H9 (cell line): Measurements from ENCODE around the gene ZNF414. TPM values are rescaled to one million over a fixed set of nuclear protein-coding genes. Genes with fewer than 3 reads are reported as not detected.

Experiments
- DNase-seq: peaks from one replicate; pipeline ENCODE4 v3.0.0-alpha.2; 2017
- H2AFZ ChIP-seq: one replicate; pipeline ENCODE4 v1.6.1; 2013; ENCODE audit warnings: mild to moderate bottlenecking, low read length, control low read depth, moderate library complexity
- H2AK5ac ChIP-seq: 2 replicates; pipeline ENCODE4 v1.6.1; 2013; ENCODE audit warnings: low read length, control low read depth, mixed read lengths; ENCODE audit not compliant: insufficient read length
- H2BK120ac ChIP-seq: one replicate; pipeline ENCODE4 v1.6.1; 2013; ENCODE audit warnings: low read depth, mild to moderate bottlenecking, low read length, control low read depth, inconsistent platforms; ENCODE audit not compliant: poor library complexity, severe bottlenecking
- H2BK12ac ChIP-seq: 2 replicates; pipeline ENCODE4 v1.6.1; 2013; ENCODE audit warnings: low read length, control low read depth, mixed read lengths, low read depth; ENCODE audit not compliant: insufficient read length
- H2BK15ac ChIP-seq: 2 replicates; pipeline ENCODE4 v1.6.1; 2013; ENCODE audit warnings: low read depth, low read length, control low read depth
- H2BK20ac ChIP-seq: one replicate; pipeline ENCODE4 v1.6.1; 2013; ENCODE audit warnings: low read depth, mild to moderate bottlenecking, low read length, control low read depth, inconsistent platforms; ENCODE audit not compliant: poor library complexity, severe bottlenecking
- H2BK5ac ChIP-seq: 2 replicates; pipeline ENCODE4 v1.6.1; 2013; ENCODE audit warnings: low read length, control low read depth, mixed read lengths; ENCODE audit not compliant: insufficient read length
- H3K14ac ChIP-seq: 2 replicates; pipeline ENCODE4 v1.6.1; 2013; ENCODE audit warnings: low read length, control low read depth; ENCODE audit not compliant: insufficient read depth
- H3K18ac ChIP-seq: 2 replicates; pipeline ENCODE4 v1.6.1; 2013; ENCODE audit warnings: low read depth, mild to moderate bottlenecking, mixed read lengths, low read length, control low read depth; ENCODE audit not compliant: insufficient read length
- H3K23ac ChIP-seq: 2 replicates; pipeline ENCODE4 v1.6.1; 2013; ENCODE audit warnings: low read length, control low read depth, mixed read lengths, low read depth; ENCODE audit not compliant: insufficient read length
- H3K23me2 ChIP-seq: 2 replicates; pipeline ENCODE4 v1.6.1; 2013; ENCODE audit warnings: low read depth, mild to moderate bottlenecking, mixed read lengths, low read length, control low read depth; ENCODE audit not compliant: insufficient read length, poor library complexity, severe bottlenecking
- H3K27ac ChIP-seq: 2 replicates; pipeline ENCODE4 v1.5.1; 2013; ENCODE audit warnings: low read length, control low read depth, mixed read lengths, low read depth; ENCODE audit not compliant: insufficient read length
- H3K27me3 ChIP-seq: 2 replicates; pipeline ENCODE4 v1.6.1; 2013; ENCODE audit warnings: low read length, control low read depth, inconsistent platforms; ENCODE audit not compliant: insufficient read depth
- H3K4ac ChIP-seq: 2 replicates; pipeline ENCODE4 v1.6.1; 2013; ENCODE audit warnings: low read depth, mild to moderate bottlenecking, control low read depth, inconsistent platforms, low read length, moderate library complexity
- H3K4me1 ChIP-seq: 2 replicates; pipeline ENCODE4 v1.6.1; 2013; ENCODE audit warnings: low read length, control low read depth, inconsistent platforms; ENCODE audit not compliant: insufficient read depth
- H3K4me2 ChIP-seq: 2 replicates; pipeline ENCODE4 v1.6.1; 2013; ENCODE audit warnings: low read length, control low read depth, mixed read lengths; ENCODE audit not compliant: insufficient read length, insufficient read depth
- H3K56ac ChIP-seq: 2 replicates; pipeline ENCODE4 v1.6.1; 2013; ENCODE audit warnings: low read depth, mild to moderate bottlenecking, mixed read lengths, low read length, control low read depth; ENCODE audit not compliant: insufficient read length
- H3K79me1 ChIP-seq: 2 replicates; pipeline ENCODE4 v1.6.1; 2013; ENCODE audit warnings: low read depth, mild to moderate bottlenecking, moderate library complexity, low read length, control low read depth, inconsistent platforms; ENCODE audit not compliant: insufficient read depth, poor library complexity, severe bottlenecking
- H3K79me2 ChIP-seq: 2 replicates; pipeline ENCODE4 v1.6.1; 2013; ENCODE audit warnings: low read length, control low read depth, inconsistent platforms; ENCODE audit not compliant: insufficient read depth
- H3K9ac ChIP-seq: 2 replicates; pipeline ENCODE4 v1.6.1; 2013; ENCODE audit warnings: low read length, control low read depth, mixed read lengths; ENCODE audit not compliant: insufficient read length; ENCODE audit errors: extremely low read depth
- H3K9me3 ChIP-seq: one replicate; pipeline ENCODE4 v1.6.1; 2013; ENCODE audit warnings: low read depth, low read length, inconsistent platforms; ENCODE audit not compliant: control insufficient read depth
- H3T11ph ChIP-seq: one replicate; pipeline ENCODE4 v1.6.1; 2013; ENCODE audit warnings: mild to moderate bottlenecking, low read length, control low read depth, inconsistent platforms
- H4K20me1 ChIP-seq: one replicate; pipeline ENCODE4 v1.6.1; 2013; ENCODE audit not compliant: control insufficient read depth, insufficient read length, insufficient read depth
- H4K5ac ChIP-seq: 2 replicates; pipeline ENCODE4 v1.6.1; 2013; ENCODE audit warnings: low read depth, mild to moderate bottlenecking, mixed read lengths, low read length, control low read depth; ENCODE audit not compliant: insufficient read length
- H4K8ac ChIP-seq: replicated peaks from 2 replicates; pipeline ENCODE4 v1.6.1; 2013; ENCODE audit warnings: low read length, control low read depth, mixed read lengths, low read depth; ENCODE audit not compliant: insufficient read length
- H4K91ac ChIP-seq: 2 replicates; pipeline ENCODE4 v1.6.1; 2013; ENCODE audit warnings: low read depth, mild to moderate bottlenecking, moderate library complexity, mixed read lengths, low read length, control low read depth; ENCODE audit not compliant: insufficient read length
- H3K27ac Mint-ChIP-seq, 3 experiments: 2 replicates in 2 of 3; 3 replicates in 1 of 3; pipeline ENCODE4 v1.8.0; 2020 to 2021; ENCODE audit warnings: mixed read lengths in 3 of 3, mild to moderate bottlenecking in 1 of 3, moderate library complexity in 1 of 3
- H3K27me3 Mint-ChIP-seq: 2 replicates; pipeline ENCODE4 v1.8.0; 2021; ENCODE audit warnings: low read depth, mild to moderate bottlenecking, moderate library complexity, mixed read lengths
- H3K36me3 Mint-ChIP-seq, 3 experiments: 2 replicates in 2 of 3; 3 replicates in 1 of 3; pipeline ENCODE4 v1.8.0; 2020 to 2021; ENCODE audit warnings: low read depth in 3 of 3, mixed read lengths in 3 of 3; ENCODE audit not compliant: insufficient read depth in 1 of 3
- H3K4me1 Mint-ChIP-seq, 2 experiments: 2 replicates each; pipeline ENCODE4 v1.8.0; 2020; ENCODE audit warnings: mixed read lengths in 2 of 2
- H3K4me3 Mint-ChIP-seq, 2 experiments: 2 replicates in 1 of 2; 3 replicates in 1 of 2; pipeline ENCODE4 v1.8.0; 2020 to 2021; ENCODE audit warnings: mild to moderate bottlenecking in 2 of 2, mixed read lengths in 2 of 2, moderate library complexity in 1 of 2
- H3K9me3 Mint-ChIP-seq, 2 experiments: 2 replicates in 1 of 2; 3 replicates in 1 of 2; pipeline ENCODE4 v1.8.0; 2020; ENCODE audit warnings: mild to moderate bottlenecking in 2 of 2, mixed read lengths in 2 of 2, moderate library complexity in 1 of 2
- WGBS: extraction: QIAGEN DNeasy Blood & Tissue Kit; methylation state at CpG from one replicate; pipeline ENCODE4 v1.1.7; 2013; ENCODE audit warnings: missing lambda C conversion rate, low lambda C conversion rate, mixed read lengths; ENCODE audit not compliant: insufficient read length; ENCODE audit errors: extremely low coverage; 5-methylcytosine and 5-hydroxymethylcytosine counted together
- total RNA-seq: library from RNA; stranded (reverse); gene quantifications from 2 replicates; pipeline ENCODE4 v1.2.1, GENCODE V29; 2021
- TF ChIP-seq, protein P1 (sequence below): fragments of 200-600 bp; sonication (generic); conservative IDR thresholded peaks from 3 replicates; pipeline ENCODE4 v1.8.0; 2021; ENCODE audit warnings: antibody characterized with exemption, mild to moderate bottlenecking

Gene ZNF414
- total RNA-seq, 1 experiment from 2014 or later = 29.3 TPM

DNA sequence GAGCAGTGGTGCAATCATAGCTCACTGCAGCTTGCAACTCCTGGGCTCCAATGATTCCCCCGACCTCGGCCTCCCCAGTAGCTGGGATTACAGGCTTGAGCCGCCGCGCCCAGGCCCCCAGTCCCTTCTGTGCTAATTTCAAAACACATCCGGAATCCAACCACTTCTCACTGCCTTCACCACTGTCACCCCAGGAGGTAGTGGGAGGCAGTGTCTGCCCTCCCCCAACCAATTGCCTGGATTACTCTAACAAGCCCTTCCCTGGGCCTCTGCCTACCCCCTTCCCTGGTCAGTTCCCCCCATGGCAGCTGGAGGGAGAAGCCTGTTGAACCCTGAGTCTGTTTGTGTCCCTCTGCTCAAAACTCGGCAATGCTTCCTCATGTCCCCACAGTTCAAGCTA, 13.8 kb downstream of the ZNF414 start:
- Histone ChIP-seq H4K91ac (no peak overlapping the region), H3K27me3 (no peaks in the 10 kb centered on the region), H3K56ac (no peak overlapping the region), H3K79me2 (no peaks in the 10 kb centered on the region), H3K9ac (no peak overlapping the region), H3K23ac (no peak overlapping the region), H2BK15ac (no peak overlapping the region), H4K20me1 (no peaks in the 10 kb centered on the region), H3K27ac (no peak overlapping the region), H2AFZ (no peak overlapping the region), H3K18ac (no peak overlapping the region), H3K4me2 (no peak overlapping the region), H2AK5ac (no peak overlapping the region), H3K79me1 (no peaks in the 10 kb centered on the region), H2BK120ac (no peak overlapping the region), H2BK12ac (no peak overlapping the region), H3K4ac (no peak overlapping the region), H3K14ac (no peak overlapping the region), H2BK5ac (no peak overlapping the region), H3K23me2 (no peaks in the 10 kb centered on the region), H3K4me1 (no peaks in the 10 kb centered on the region), H3K9me3 (no peaks in the 10 kb centered on the region), H4K8ac (no peak overlapping the region), H4K5ac (no peak overlapping the region), H2BK20ac (no peak overlapping the region), H3T11ph (no peak overlapping the region)
- no peak for DNase-seq
- Mint-ChIP-seq H3K4me3 (no peak overlapping the region; a peak in 1 of 5 replicates), H3K27ac (peak overlapping the region; percentile 29 to 83 (median 68); a peak in 4 of 7 replicates), H3K27me3 (peaks cover 3% of the 10 kb centered on the region), H3K9me3 (no peaks in the 10 kb centered on the region), H3K36me3 (no peaks in the 10 kb centered on the region; a peak in 1 of 7 replicates), H3K4me1 (peaks cover 9 to 26% of the 10 kb centered on the region in 2 experiments)
- no CpG with 5 or more reads among the region's 7 CpGs for WGBS
- TF ChIP-seq, protein P1, sequence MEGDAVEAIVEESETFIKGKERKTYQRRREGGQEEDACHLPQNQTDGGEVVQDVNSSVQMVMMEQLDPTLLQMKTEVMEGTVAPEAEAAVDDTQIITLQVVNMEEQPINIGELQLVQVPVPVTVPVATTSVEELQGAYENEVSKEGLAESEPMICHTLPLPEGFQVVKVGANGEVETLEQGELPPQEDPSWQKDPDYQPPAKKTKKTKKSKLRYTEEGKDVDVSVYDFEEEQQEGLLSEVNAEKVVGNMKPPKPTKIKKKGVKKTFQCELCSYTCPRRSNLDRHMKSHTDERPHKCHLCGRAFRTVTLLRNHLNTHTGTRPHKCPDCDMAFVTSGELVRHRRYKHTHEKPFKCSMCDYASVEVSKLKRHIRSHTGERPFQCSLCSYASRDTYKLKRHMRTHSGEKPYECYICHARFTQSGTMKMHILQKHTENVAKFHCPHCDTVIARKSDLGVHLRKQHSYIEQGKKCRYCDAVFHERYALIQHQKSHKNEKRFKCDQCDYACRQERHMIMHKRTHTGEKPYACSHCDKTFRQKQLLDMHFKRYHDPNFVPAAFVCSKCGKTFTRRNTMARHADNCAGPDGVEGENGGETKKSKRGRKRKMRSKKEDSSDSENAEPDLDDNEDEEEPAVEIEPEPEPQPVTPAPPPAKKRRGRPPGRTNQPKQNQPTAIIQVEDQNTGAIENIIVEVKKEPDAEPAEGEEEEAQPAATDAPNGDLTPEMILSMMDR = no peak
